Middle frontal gyrus (tissue), 1 donor: ENCODE results near the gene TCF4.
"Not testable (repeated sequence)": the region's sequence is repeated elsewhere in the genome, so short reads cannot be mapped to it uniquely, and the experiment has no call there.

Experiments
- DNase-seq: peaks from one replicate; pipeline ENCODE4 v3.0.0-alpha.2; 2015; ENCODE audit warnings: low spot score; ENCODE audit errors: extremely low spot score

TCF4 gene

DNA sequence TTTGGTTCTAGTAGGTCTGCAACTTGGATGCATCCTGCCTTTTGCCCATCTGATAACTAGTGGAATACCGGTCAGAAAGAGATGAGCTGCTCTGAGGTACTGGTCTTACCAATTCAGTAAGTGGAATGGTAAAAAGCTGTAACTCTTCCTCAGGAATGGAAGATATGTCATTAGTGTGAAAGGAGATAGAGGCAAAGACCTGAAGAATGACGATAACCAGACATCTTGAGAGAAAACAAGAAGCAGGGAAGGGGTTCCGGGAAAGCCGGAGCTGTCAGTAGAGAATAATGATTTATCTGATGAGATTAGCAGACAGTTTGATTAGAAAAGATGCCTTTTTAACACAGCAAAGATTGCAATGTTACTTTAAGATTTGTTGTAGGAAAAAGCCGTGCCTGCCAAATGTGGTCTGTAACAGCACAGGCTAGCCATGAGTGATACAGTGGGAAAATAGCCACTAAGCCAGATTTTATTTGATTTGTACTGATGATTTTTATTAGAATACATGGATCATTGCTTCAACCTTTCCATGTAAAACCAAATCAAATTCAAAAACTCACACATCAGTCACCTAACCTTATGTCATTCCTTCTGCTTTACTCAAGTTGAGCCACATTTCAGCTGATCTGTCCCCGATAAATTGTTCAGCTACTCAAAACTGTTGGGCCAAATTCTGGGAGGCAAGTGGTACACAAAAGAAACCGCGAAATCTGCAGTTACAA lies 110.0 kb downstream of the TCF4 start:
- DNase-seq, result no peak

GRCh38 chr18:55477499-55477859 lies 110.5 kb downstream of the TCF4 start:
- no peak for DNase-seq

GRCh38 chr18:55475916-55476315 lies 112.1 kb downstream of the TCF4 start:
- no peak for DNase-seq

- no peak for DNase-seq
Observed at GRCh38 chr18:55475467-55475866, 112.5 kb downstream of the TCF4 start.

DNA sequence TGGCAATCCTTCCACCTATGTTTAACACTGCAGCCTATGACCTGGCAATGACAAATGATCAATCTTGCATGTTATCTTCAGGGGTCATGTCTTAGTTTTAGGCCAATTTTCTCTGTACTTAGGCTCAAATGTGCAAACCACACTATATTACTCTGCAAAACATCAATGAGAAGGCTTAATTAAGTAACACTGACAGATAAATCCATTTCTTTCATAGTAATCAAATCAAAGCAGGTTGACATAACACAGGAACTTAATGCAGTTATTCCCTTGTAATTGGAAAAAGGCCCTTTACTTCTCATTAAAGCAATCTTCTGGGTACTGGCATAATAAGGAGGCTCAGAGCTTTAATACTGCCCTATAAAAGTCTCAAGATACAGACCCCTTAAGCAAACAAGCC lies 114.4 kb downstream of the TCF4 start:
- DNase-seq, result no peak

DNA sequence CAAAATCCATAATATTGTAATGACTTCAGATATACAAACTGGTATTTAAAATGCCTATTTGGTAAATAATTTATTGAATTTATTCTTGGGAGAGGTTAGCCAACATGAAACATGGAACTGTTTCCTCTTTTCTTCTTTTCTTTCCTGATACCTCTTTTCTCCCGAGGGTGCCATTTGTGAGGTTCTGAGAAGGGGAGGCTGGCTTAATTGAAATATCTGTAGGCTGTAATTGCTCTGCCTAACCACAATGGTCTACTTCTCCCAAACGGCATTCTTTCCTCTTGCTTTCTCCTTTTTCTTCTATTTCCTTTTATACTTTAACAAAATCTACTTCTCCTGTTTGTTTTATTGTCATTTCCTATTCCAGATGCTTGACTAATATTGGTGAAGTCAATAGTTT lies 114.9 kb downstream of the TCF4 start:
- DNase-seq, result no peak

GRCh38 chr18:55470826-55471225 lies 117.2 kb downstream of the TCF4 start:
- DNase-seq, result no peak

DNA sequence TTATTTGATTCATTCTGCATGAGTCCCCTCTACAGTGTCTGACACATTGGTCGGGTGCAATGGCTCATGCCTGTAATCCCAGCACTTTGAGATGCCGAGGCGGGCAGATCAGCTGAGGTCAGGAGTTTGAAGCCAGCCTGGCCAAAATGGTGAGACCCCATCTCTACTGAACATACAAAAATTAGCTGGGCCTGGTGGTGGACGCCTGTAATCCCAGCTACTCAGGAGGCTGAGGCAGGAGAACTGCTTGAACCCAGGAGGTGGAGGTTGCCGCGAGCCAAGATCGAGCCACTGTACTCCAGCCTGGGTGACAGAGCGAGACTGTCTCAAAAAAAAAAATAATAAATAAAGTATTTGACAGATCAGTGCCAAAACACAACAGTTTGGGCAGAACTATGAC lies 118.9 kb downstream of the TCF4 start:
- DNase-seq, result not testable (repeated sequence)

DNA sequence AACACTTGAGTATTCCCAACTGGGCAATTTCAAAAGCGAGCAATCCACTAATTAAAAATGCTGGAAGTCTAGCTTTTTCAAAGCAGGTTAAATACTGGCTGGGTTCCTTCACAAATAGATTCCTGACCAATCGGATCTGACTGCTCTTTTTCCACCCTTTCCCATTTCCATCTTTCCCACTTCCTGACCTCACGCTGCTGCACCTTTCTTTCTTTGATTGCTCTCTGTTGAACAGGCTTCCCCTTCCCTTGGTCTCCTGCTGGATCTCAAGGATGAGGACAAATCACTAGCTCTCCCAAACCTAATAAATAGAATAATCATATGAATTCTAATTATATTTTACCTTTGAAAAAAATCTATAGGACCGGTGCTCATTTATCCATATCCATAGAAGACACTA lies 121.2 kb downstream of the TCF4 start:
- DNase-seq, result no peak

- DNase-seq, result no peak
Observed at GRCh38 chr18:55465313-55465712, 122.7 kb downstream of the TCF4 start.

DNA sequence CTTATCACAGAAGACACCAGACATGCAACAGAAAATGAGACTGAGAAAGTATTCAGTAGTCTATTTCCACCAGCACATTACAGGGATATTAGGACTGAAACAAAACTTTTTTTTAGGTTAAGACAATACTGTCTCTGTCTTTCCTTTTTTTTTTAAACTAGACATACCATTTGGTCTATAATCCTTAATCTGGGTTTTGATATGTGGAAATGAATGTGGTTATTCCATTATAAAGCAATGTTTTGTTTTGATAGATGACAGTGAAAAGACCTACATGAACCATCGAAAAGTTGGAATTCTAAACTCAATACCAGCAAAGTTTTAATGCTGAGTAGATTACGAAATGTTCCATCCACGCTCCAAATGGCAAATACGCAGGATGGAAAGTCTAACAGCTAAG lies 123.4 kb downstream of the TCF4 start:
- no peak for DNase-seq

DNA sequence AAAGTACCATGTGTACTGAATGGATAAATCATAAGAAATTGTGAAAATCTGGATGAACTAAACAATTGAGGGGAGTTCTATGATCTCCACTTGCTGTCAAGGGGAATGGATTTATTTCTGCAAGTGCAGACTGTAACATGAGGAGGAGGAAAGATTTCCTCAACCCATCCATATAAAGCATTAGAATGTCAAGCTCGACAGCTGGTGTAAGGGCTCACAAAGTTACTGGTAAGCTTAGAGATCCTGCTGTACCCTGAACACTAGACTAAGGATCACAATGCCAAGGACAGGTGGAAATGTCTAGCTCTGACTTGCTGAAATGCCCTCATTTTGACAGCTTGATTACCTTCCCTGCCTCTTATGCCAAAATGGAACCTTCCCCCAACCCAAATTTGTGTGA lies 125.3 kb downstream of the TCF4 start:
- DNase-seq, result no peak

DNA sequence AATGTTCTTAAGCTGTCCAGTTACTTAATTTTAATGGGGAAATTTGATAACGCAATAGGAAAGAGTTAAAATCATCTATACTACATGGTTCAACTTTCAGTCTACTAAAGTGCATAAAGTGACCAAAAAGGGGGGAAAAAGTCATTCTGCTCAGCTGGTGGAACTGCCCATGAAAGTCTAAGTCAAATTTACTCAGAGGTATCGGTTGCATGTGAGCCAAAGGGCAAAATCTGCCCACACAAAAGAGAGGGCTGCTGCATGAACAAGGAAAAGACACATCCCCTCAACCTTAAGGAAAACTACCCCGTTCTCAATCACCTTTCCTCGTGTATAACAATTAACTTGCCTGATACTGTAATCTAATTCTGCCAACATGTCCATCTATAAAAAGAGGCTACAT lies 126.1 kb downstream of the TCF4 start:
- DNase-seq, result no peak

GRCh38 chr18:55458456-55459203 lies 129.4 kb downstream of the TCF4 start:
- no peak for DNase-seq

- no peak for DNase-seq
Observed at GRCh38 chr18:55457028-55457427, 131.0 kb downstream of the TCF4 start.

- no peak for DNase-seq
Observed at GRCh38 chr18:55455938-55456337, 132.1 kb downstream of the TCF4 start.

GRCh38 chr18:55453186-55453585 lies 134.8 kb downstream of the TCF4 start:
- no peak for DNase-seq

GRCh38 chr18:55452123-55452611 lies 135.8 kb downstream of the TCF4 start:
- no peak for DNase-seq

DNA sequence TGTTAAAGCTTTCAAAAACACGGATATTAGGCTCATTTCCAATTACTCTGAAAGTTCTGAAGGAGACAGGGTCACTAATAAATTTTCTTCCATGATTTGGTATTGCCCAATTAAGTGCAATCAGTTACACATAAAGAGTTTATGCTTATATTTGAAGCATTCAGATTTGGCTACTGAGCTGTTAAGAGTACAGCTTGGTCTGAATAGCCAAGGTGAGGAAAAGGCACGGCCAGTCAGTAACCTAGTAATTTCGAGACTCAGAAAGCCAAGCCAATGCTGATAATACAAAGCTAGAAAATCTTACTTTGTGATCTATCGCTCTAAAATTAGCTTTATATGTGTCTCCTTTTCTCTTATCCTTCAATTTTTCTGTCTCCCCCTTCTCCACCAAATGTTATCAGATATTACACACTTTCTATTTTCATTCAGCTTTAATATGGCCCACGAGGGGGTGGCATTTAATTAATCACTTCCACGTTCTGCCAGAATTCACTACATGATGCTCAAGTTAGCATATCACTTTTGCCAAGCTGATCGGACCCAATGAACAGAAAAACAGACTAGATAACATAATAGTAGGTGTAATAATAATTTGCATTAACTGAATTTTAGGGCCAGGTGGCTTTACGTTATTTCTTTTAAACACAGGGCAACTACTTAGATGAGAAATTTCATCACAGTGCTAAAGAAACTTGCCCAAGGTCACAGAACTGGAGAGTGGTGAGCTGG lies 138.4 kb downstream of the TCF4 start:
- DNase-seq, result no peak

DNA sequence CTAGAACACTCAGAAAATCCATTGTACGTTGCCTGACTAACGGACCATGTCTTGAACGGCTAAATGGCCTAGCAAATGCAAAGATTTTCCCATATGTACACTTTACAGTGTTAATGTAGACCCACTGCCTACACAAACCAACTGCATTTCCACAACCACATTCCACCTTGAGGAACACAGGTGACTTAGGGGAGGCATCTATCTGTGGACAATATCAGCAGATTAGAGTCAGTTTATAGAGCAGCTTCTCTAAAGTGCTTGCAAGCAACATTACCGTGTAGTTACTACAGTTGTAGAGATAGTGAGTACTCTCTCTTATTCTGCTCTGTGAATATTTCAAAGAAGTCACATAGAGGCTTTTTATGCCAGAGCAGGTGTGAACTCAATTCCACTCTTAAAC lies 139.6 kb downstream of the TCF4 start:
- DNase-seq, result no peak

DNA sequence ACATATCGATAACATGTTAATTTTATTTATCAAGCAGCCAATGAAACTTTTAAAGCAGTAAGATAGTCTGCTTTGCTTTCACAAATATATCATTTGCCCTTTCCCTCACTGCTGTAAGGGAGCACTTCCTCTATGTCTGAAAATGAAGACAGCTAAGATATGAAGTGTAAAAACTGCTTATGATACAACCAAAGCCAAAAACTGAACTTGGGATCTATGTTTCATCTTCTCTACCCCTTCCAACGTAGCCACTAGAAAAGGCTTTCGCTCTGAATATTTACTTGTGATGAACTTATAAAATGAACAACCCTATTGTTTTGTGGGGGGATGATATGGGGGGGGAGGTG lies 140.3 kb downstream of the TCF4 start:
- DNase-seq, result no peak

DNA sequence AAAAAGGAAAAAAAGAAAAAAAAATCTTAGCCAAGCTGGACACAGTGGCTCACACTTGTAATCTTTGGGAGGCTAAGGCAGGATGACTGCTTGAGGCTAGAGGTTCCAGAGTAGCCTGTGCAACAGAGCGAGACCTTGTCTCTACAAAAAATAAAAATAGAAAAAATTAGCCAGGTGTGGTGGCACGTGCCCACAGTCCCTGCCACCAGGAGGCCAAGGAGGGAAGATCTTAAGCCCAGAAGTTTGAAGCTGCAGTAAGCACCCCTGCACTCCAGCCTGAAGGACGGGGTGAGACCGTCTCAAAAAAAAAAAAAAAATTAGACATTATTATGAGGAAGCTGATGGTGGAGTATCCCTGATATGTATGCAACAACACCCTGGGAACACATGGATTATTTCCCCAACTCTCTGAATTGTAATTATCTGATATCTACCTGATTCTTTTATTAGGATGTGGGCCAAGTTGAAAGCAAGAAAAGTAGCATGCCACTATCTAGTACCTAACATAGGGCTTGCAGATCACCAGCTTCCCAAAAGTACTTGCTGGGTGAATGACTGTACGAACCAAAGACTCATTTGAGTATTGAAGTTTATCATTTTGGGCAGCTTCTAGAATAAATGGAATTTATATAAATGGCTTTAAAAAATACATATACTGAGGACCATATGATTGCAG lies 140.9 kb downstream of the TCF4 start:
- no peak for DNase-seq
